B cell (primary cell): ENCODE data around the gene TLK1. TPM values are rescaled to one million over a fixed set of nuclear protein-coding genes. Genes with fewer than 3 reads are reported as not detected.

Experiments used
- ATAC-seq: fragments of 200-7000 bp; cut with Tn5 transposase; one replicate; pipeline ENCODE4 v1.10.0; 2021; ENCODE audit warnings: low read depth, mild to moderate bottlenecking, moderate number of reproducible peaks, moderate library complexity
- CTCF ChIA-PET: fragments of 350-600 bp; sonication (Branson Sonifier 250); formaldehyde crosslinking; loops from one replicate; lab custom pipeline; 2021; ENCODE audit warnings: antibody characterized with exemption, inconsistent platforms; lab: Charles Lee
- POLR2A ChIA-PET: fragments of 350-600 bp; sonication (Branson Sonifier 250); formaldehyde crosslinking; loops from one replicate; lab custom pipeline; 2021; ENCODE audit warnings: antibody characterized with exemption; lab: Charles Lee
- DNase-seq: peaks from one replicate; pipeline ENCODE4 v3.0.0; 2013
- H2AFZ ChIP-seq: 2 replicates; pipeline ENCODE4 v1.6.1; 2012; ENCODE audit warnings: mild to moderate bottlenecking, low read depth, low read length; ENCODE audit not compliant: insufficient read depth, poor library complexity, severe bottlenecking
- H3K27ac ChIP-seq, 2 donors: 1 replicate in 1 of 2; 2 replicates in 1 of 2; pipeline ENCODE4 v1.5.1; 2012 to 2013; ENCODE audit warnings: low read length in 2 of 2, mild to moderate bottlenecking in 2 of 2, moderate library complexity in 1 of 2
- H3K27me3 ChIP-seq, 4 experiments: fragments of 200-600 bp in 1 of 4; sonication (generic) in 1 of 4; replicated peaks in 1 of 4; 1 replicate in 2 of 4; 2 replicates in 2 of 4; pipeline versions ENCODE4 v1.6.1 to v1.7.0; 2013 to 2016; ENCODE audit warnings: low read length in 3 of 4, mild to moderate bottlenecking in 2 of 4, mixed read lengths in 1 of 4, moderate library complexity in 1 of 4; ENCODE audit not compliant: insufficient read depth in 4 of 4, control insufficient read depth in 3 of 4; ENCODE audit errors: control extremely low read depth in 1 of 4
- H3K36me3 ChIP-seq, 2 experiments: replicated peaks in 1 of 2; 1 replicate in 1 of 2; 2 replicates in 1 of 2; pipeline versions ENCODE4 v1.6.1 to v1.7.1; 2013; ENCODE audit warnings: low read length in 1 of 2; ENCODE audit not compliant: insufficient read depth in 2 of 2, control insufficient read depth in 1 of 2; ENCODE audit errors: control extremely low read depth in 1 of 2, extremely low read depth in 1 of 2
- H3K4me1 ChIP-seq, 2 donors: fragments of 200-600 bp in 1 of 2; sonication (generic) in 1 of 2; 1 replicate in 1 of 2; 2 replicates in 1 of 2; pipeline versions ENCODE4 v1.5.1 to v1.6.1; 2013 to 2017; ENCODE audit warnings: low read length in 2 of 2; ENCODE audit not compliant: control insufficient read depth in 2 of 2, insufficient read depth in 2 of 2
- H3K4me2 ChIP-seq: replicated peaks from 2 replicates; pipeline ENCODE3; 2012; ENCODE audit warnings: mild to moderate bottlenecking, low read depth, low read length; ENCODE audit not compliant: poor library complexity, severe bottlenecking
- H3K4me3 ChIP-seq, 5 experiments: fragments of 200-600 bp in 1 of 5; sonication (generic) in 1 of 5; 1 replicate in 3 of 5; 2 replicates in 2 of 5; pipeline versions ENCODE4 v1.5.1 to v1.7.0; 2011 to 2016; ENCODE audit warnings: low read length in 4 of 5, mild to moderate bottlenecking in 4 of 5, low read depth in 2 of 5, control low read depth in 1 of 5, moderate library complexity in 1 of 5; ENCODE audit not compliant: insufficient read depth in 1 of 5; ENCODE audit errors: control extremely low read depth in 1 of 5, extremely low read depth in 1 of 5
- H3K79me2 ChIP-seq: fragments of 200-600 bp; sonication (generic); one replicate; pipeline ENCODE4 v1.6.0; 2016; ENCODE audit warnings: low read length; ENCODE audit not compliant: control insufficient read depth, insufficient read depth
- H3K9ac ChIP-seq: fragments of 200-600 bp; sonication (generic); 2 replicates; pipeline ENCODE4 v1.6.1; 2017; ENCODE audit warnings: mild to moderate bottlenecking, low read length, moderate library complexity
- H3K9me3 ChIP-seq, 3 donors: one replicate each; pipeline versions ENCODE4 v1.6.1 to v1.7.1; 2013; ENCODE audit warnings: low read length in 2 of 3; ENCODE audit not compliant: control insufficient read depth in 2 of 3, insufficient read depth in 1 of 3; ENCODE audit errors: control extremely low read depth in 1 of 3
- H4K20me1 ChIP-seq: 2 replicates; pipeline ENCODE4 v1.6.0; 2012; ENCODE audit warnings: mild to moderate bottlenecking, low read length; ENCODE audit not compliant: insufficient read depth, control insufficient read depth, poor library complexity, severe bottlenecking
- H3K27ac Mint-ChIP-seq: one replicate; pipeline ENCODE4 v1.8.0; 2021; ENCODE audit warnings: mixed read lengths
- H3K27me3 Mint-ChIP-seq: one replicate; pipeline ENCODE4 v1.8.0; 2021; ENCODE audit warnings: mixed read lengths
- H3K4me1 Mint-ChIP-seq: one replicate; pipeline ENCODE4 v1.8.0; 2021; ENCODE audit warnings: mixed read lengths
- H3K4me3 Mint-ChIP-seq: one replicate; pipeline ENCODE4 v1.8.0; 2021; ENCODE audit warnings: mixed read lengths
- H3K9me3 Mint-ChIP-seq: one replicate; pipeline ENCODE4 v1.8.0; 2022; ENCODE audit warnings: mixed read lengths; ENCODE audit not compliant: insufficient read depth
- CTCF ChIP-seq: fragments of 200-600 bp; IDR thresholded peaks from one replicate; pipeline ENCODE4 v1.8.0; 2022; ENCODE audit warnings: antibody characterized with exemption, mild to moderate bottlenecking
- EZH2 ChIP-seq: IDR thresholded peaks from 2 replicates; pipeline ENCODE4 v1.6.1; 2012; ENCODE audit warnings: borderline replicate concordance, low read depth, mild to moderate bottlenecking, moderate library complexity, low read length; ENCODE audit not compliant: insufficient read depth, poor library complexity, severe bottlenecking
- WGBS: methylation state at CpG from one replicate; pipeline ENCODE4 v1.1.5; 2013; ENCODE audit warnings: missing lambda C conversion rate; ENCODE audit not compliant: insufficient coverage; 5-methylcytosine and 5-hydroxymethylcytosine counted together
- intact Hi-C: fragments of 100-400 bp; cut with micrococcal nuclease; formaldehyde crosslinking; loops from one replicate; pipeline ENCODE4 v1.10.0; 2022
- polyA plus RNA-seq: library from polyadenylated mRNA; depleted of rRNA; stranded (reverse); fragments of >200 nt; gene quantifications from 2 replicates; pipeline ENCODE4 v1.2.3, GENCODE V29; 2012
- total RNA-seq, 2 donors: library from RNA; stranded (reverse); fragments of 120-200 nt in 1 of 2; gene quantifications; 1 replicate in 1 of 2; 2 replicates in 1 of 2; pipeline versions ENCODE4 v1.2.3 to v1.2.4, GENCODE V29; 2013 to 2022

Gene TLK1
- total and polyA plus RNA-seq, 2 donors (not counting 1 experiment from before 2014, with no cell fraction given): 13.8 to 186 TPM

- TF ChIP-seq EZH2: no peak
- TF ChIP-seq CTCF: no peak
- ATAC-seq: no peak
- no peaks in the 10 kb centered on the region for H3K36me3 ChIP-seq
- Mint-ChIP-seq H3K4me1 (peaks cover 84% of the 10 kb centered on the region), H3K27ac (no peak overlapping the region), H3K27me3 (no peaks in the 10 kb centered on the region), H3K4me3 (no peak overlapping the region), H3K9me3 (no peaks in the 10 kb centered on the region)
- no peak for DNase-seq
- peaks cover 97% of the 10 kb centered on the region for H3K79me2 ChIP-seq
- no peaks in the 10 kb centered on the region for H3K27me3 ChIP-seq
- WGBS: no CpG with 5 or more reads among the region's 2 CpGs
- H3K27ac ChIP-seq: peak overlapping the region in 1 of 2 donors; percentile 78
- H4K20me1 ChIP-seq: peaks cover 82% of the 10 kb centered on the region
- POLR2A ChIA-PET: no interaction called here
- no peak overlapping the region for H3K9ac ChIP-seq
- H3K4me3 ChIP-seq: no peak overlapping the region
- CTCF ChIA-PET: no interaction called here
- H3K9me3 ChIP-seq: peaks cover 0 to 3% (median 0%) of the 10 kb centered on the region in 3 donors
- H3K4me1 ChIP-seq: peaks cover 29 to 66% of the 10 kb centered on the region in 2 donors
- intact Hi-C loops: no loop called here
- H3K4me2 ChIP-seq: peak overlapping the region; percentile 28
- H2AFZ ChIP-seq: no peak overlapping the region
Measured at GRCh38 chr2:171146071-171146470, 14.6 kb downstream of the TLK1 start.

GRCh38 chr2:171143670-171144062 lies 17.0 kb downstream of the TLK1 start:
- Histone ChIP-seq H3K27ac (no peak overlapping the region), H3K79me2 (peaks cover 99% of the 10 kb centered on the region), H3K4me1 (peaks cover 39 to 69% of the 10 kb centered on the region in 2 donors), H3K27me3 (no peaks in the 10 kb centered on the region), H2AFZ (no peak overlapping the region), H3K4me2 (no peak overlapping the region), H3K4me3 (no peak overlapping the region), H3K36me3 (no peaks in the 10 kb centered on the region), H4K20me1 (peaks cover 89% of the 10 kb centered on the region), H3K9me3 (no peaks in the 10 kb centered on the region), H3K9ac (no peak overlapping the region)
- no CpG with 5 or more reads among the region's 2 CpGs for WGBS
- Mint-ChIP-seq H3K9me3 (no peaks in the 10 kb centered on the region), H3K27ac (no peak overlapping the region), H3K4me1 (peaks cover 81% of the 10 kb centered on the region), H3K27me3 (no peaks in the 10 kb centered on the region), H3K4me3 (no peak overlapping the region)
- DNase-seq (no peak), ATAC-seq (no peak)
- POLR2A ChIA-PET: interaction anchor here (1.2 kb wide), 1 partner anchor 290 kb away, joined by 3 read pairs; the partner anchor contains the start of genes DCAF17 and METTL8
- intact Hi-C loops: no loop called here
- CTCF ChIA-PET: interaction anchor here (0.7 to 1.6 kb wide), 3 partner anchors 10 to 272 kb away, joined by 3 to 6 read pairs (median 3); no protein-coding TSS in a partner anchor
- TF ChIP-seq CTCF (no peak), EZH2 (no peak)
